WTC11 (cell line): ENCODE results near the gene PGM2L1. TPM values are rescaled to one million over a fixed set of nuclear protein-coding genes. Genes with fewer than 3 reads are reported as not detected.

ENCODE experiments used
- ATAC-seq: fragments of 200-7000 bp; cut with Tn5 transposase; 2 replicates; pipeline ENCODE4 v1.10.0; 2021; ENCODE audit warnings: mild to moderate bottlenecking, moderate library complexity
- CTCF ChIA-PET: fragments of 300-600 bp; sonication (Branson Sonifier 250); formaldehyde crosslinking; loops from one replicate; lab custom pipeline; 2021; ENCODE audit warnings: antibody characterized with exemption; lab: Charles Lee
- POLR2A ChIA-PET: fragments of 350-600 bp; sonication (Branson Sonifier 250); formaldehyde crosslinking; loops from one replicate; lab custom pipeline; 2021; ENCODE audit warnings: antibody characterized with exemption; lab: Charles Lee
- DNase-seq: peaks from one replicate; pipeline ENCODE4 v3.0.0; 2021; ENCODE audit warnings: low spot score
- H3K27ac Mint-ChIP-seq: 2 replicates; pipeline ENCODE4 v1.8.0; 2021; ENCODE audit warnings: mixed read lengths
- H3K27me3 Mint-ChIP-seq: 2 replicates; pipeline ENCODE4 v1.8.0; 2021; ENCODE audit warnings: low read depth, mild to moderate bottlenecking, moderate library complexity, mixed read lengths
- H3K36me3 Mint-ChIP-seq: 2 replicates; pipeline ENCODE4 v1.8.0; 2021; ENCODE audit warnings: mixed read lengths
- H3K4me1 Mint-ChIP-seq: 2 replicates; pipeline ENCODE4 v1.8.0; 2022; ENCODE audit warnings: mixed read lengths
- H3K4me3 Mint-ChIP-seq: 2 replicates; pipeline ENCODE4 v1.8.0; 2021; ENCODE audit warnings: mild to moderate bottlenecking, moderate library complexity, mixed read lengths
- H3K9me3 Mint-ChIP-seq: 2 replicates; pipeline ENCODE4 v1.8.0; 2021; ENCODE audit warnings: mixed read lengths
- AFF4 ChIP-seq: sonication (generic); formaldehyde crosslinking; IDR thresholded peaks from 2 replicates; pipeline ENCODE4 v1.8.1; 2023; ENCODE audit warnings: mild to moderate bottlenecking, missing genetic modification reagents, borderline replicate concordance
- CREM ChIP-seq: sonication (generic); formaldehyde crosslinking; IDR thresholded peaks from 2 replicates; pipeline ENCODE4 v1.8.1; 2022; ENCODE audit warnings: mild to moderate bottlenecking, missing genetic modification reagents, moderate library complexity
- FOXJ3 ChIP-seq: sonication (generic); formaldehyde crosslinking; IDR thresholded peaks from 2 replicates; pipeline ENCODE4 v1.9.0; 2021; ENCODE audit warnings: missing genetic modification reagents, mild to moderate bottlenecking, borderline replicate concordance
- MLX ChIP-seq: sonication (generic); formaldehyde crosslinking; IDR thresholded peaks from 2 replicates; pipeline ENCODE4 v1.8.1; 2023; ENCODE audit warnings: mild to moderate bottlenecking, missing genetic modification reagents, moderate library complexity
- NFYB ChIP-seq: sonication (generic); formaldehyde crosslinking; conservative IDR thresholded peaks from 2 replicates; pipeline ENCODE4 v1.8.0; 2022; ENCODE audit warnings: low read depth, missing genetic modification reagents
- PRRX2 ChIP-seq: fragments of 250-450 bp; sonication (Bioruptor Pico); IDR thresholded peaks from 2 replicates; pipeline ENCODE4 v1.8.0; 2021; ENCODE audit warnings: mild to moderate bottlenecking
- SMAD3 ChIP-seq: sonication (generic); formaldehyde crosslinking; IDR thresholded peaks from 2 replicates; pipeline ENCODE4 v1.8.0; 2022; ENCODE audit warnings: missing genetic modification reagents, mild to moderate bottlenecking, borderline replicate concordance
- SP1 ChIP-seq: sonication (generic); formaldehyde crosslinking; conservative IDR thresholded peaks from 2 replicates; pipeline ENCODE4 v1.8.1; 2022; ENCODE audit warnings: missing genetic modification reagents
- ZBTB21 ChIP-seq: sonication (generic); formaldehyde crosslinking; IDR thresholded peaks from 2 replicates; pipeline ENCODE4 v1.8.1; 2023; ENCODE audit warnings: mild to moderate bottlenecking, missing genetic modification reagents, borderline replicate concordance
- ZNF671 ChIP-seq: fragments of 250-450 bp; sonication (Bioruptor Pico); IDR thresholded peaks from 2 replicates; pipeline ENCODE4 v1.8.0; 2021; ENCODE audit warnings: mild to moderate bottlenecking
- microRNA-seq: library from miRNA; unstranded; fragments of <30 nt; microRNA quantifications from one replicate; pipeline ENCODE4 v1.2.0, GENCODE V29; 2022; ENCODE audit warnings: borderline number of aligned reads
- total RNA-seq: library from RNA; stranded (reverse); gene quantifications from 3 replicates; pipeline ENCODE4 v1.2.3, GENCODE V29; 2021
- TF ChIP-seq, protein P1 (sequence below): sonication (generic); formaldehyde crosslinking; IDR thresholded peaks from 2 replicates; pipeline ENCODE4 v1.8.1; 2023; ENCODE audit warnings: mild to moderate bottlenecking, missing genetic modification reagents, moderate library complexity
- TF ChIP-seq, protein P2 (sequence below): sonication (generic); formaldehyde crosslinking; IDR thresholded peaks from 2 replicates; pipeline ENCODE4 v1.8.1; 2022; ENCODE audit warnings: mild to moderate bottlenecking, moderate library complexity, missing genetic modification reagents
- TF ChIP-seq, protein P3 (sequence below): fragments of 250-450 bp; sonication (Bioruptor Pico); IDR thresholded peaks from 2 replicates; pipeline ENCODE4 v2.1.2; 2022; ENCODE audit warnings: mild to moderate bottlenecking, moderate library complexity
- TF ChIP-seq, protein P4 (sequence below): sonication (generic); formaldehyde crosslinking; IDR thresholded peaks from 2 replicates; pipeline ENCODE4 v1.8.0; 2022; ENCODE audit warnings: mild to moderate bottlenecking, missing genetic modification reagents
- TF ChIP-seq, protein P5 (sequence below): fragments of 250-450 bp; sonication (Bioruptor Pico); IDR thresholded peaks from 2 replicates; pipeline ENCODE4 v1.9.0; 2021; ENCODE audit warnings: mild to moderate bottlenecking

PGM2L1 gene
- total RNA-seq, 1 experiment from 2014 or later = 34.1 TPM

DNA sequence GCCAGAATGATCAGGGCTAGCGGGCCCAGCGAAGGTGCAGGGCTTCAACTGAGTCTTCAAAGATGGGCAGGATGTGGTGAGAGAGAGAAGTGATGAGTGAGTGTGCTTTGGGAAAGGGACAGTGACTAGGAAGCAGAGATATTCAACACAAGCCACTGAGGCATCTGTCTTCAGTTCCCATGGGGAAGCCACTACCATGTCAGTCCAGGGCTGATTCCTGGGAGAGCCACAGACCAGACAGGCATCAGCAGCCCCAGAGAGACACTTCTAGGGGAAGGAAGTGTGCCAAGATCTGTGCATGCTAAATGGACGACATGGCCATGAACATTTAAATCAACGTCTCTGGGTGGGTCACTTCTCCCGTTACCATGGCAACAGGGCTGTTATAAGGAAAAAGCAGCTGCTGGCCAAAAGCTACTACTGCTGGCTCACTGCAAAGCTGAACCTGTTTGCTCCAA is 115.3 kb downstream of the PGM2L1 start (continued):
- TF ChIP-seq, protein P1, sequence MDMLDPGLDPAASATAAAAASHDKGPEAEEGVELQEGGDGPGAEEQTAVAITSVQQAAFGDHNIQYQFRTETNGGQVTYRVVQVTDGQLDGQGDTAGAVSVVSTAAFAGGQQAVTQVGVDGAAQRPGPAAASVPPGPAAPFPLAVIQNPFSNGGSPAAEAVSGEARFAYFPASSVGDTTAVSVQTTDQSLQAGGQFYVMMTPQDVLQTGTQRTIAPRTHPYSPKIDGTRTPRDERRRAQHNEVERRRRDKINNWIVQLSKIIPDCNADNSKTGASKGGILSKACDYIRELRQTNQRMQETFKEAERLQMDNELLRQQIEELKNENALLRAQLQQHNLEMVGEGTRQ = no peak
- TF ChIP-seq, protein P2, sequence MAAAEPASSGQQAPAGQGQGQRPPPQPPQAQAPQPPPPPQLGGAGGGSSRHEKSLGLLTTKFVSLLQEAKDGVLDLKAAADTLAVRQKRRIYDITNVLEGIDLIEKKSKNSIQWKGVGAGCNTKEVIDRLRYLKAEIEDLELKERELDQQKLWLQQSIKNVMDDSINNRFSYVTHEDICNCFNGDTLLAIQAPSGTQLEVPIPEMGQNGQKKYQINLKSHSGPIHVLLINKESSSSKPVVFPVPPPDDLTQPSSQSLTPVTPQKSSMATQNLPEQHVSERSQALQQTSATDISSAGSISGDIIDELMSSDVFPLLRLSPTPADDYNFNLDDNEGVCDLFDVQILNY = no peak
- TF ChIP-seq, protein P3, sequence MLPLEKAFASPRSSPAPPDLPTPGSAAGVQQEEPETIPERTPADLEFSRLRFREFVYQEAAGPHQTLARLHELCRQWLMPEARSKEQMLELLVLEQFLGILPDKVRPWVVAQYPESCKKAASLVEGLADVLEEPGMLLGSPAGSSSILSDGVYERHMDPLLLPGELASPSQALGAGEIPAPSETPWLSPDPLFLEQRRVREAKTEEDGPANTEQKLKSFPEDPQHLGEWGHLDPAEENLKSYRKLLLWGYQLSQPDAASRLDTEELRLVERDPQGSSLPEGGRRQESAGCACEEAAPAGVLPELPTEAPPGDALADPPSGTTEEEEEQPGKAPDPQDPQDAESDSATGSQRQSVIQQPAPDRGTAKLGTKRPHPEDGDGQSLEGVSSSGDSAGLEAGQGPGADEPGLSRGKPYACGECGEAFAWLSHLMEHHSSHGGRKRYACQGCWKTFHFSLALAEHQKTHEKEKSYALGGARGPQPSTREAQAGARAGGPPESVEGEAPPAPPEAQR (CRISPR knock-in tag) = no peak
- TF ChIP-seq FOXJ3 (no peak), PRRX2 (CRISPR knock-in tag) (no peak), ZBTB21 (no peak), AFF4 (no peak), SMAD3 (CRISPR knock-in tag) (no peak), CREM (CRISPR knock-in tag) (no peak)
- TF ChIP-seq, protein P4, sequence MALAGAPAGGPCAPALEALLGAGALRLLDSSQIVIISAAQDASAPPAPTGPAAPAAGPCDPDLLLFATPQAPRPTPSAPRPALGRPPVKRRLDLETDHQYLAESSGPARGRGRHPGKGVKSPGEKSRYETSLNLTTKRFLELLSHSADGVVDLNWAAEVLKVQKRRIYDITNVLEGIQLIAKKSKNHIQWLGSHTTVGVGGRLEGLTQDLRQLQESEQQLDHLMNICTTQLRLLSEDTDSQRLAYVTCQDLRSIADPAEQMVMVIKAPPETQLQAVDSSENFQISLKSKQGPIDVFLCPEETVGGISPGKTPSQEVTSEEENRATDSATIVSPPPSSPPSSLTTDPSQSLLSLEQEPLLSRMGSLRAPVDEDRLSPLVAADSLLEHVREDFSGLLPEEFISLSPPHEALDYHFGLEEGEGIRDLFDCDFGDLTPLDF = no peak
- TF ChIP-seq, protein P5, sequence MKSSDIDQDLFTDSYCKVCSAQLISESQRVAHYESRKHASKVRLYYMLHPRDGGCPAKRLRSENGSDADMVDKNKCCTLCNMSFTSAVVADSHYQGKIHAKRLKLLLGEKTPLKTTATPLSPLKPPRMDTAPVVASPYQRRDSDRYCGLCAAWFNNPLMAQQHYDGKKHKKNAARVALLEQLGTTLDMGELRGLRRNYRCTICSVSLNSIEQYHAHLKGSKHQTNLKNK (CRISPR knock-in tag) = no peak

GRCh38 chr11:74282421-74282820 is 115.8 kb downstream of the PGM2L1 start:
- Mint-ChIP-seq H3K9me3 (no peaks in the 10 kb centered on the region), H3K4me3 (no peak overlapping the region), H3K36me3 (no peaks in the 10 kb centered on the region), H3K4me1 (no peaks in the 10 kb centered on the region), H3K27ac (no peak overlapping the region), H3K27me3 (no peaks in the 10 kb centered on the region)
- ChIA-PET CTCF (no interaction called here), POLR2A (no interaction called here)
- TF ChIP-seq MLX (no peak), ZNF671 (CRISPR knock-in tag) (no peak)
- ATAC-seq (no peak), DNase-seq (no peak)

- no peak for DNase-seq
- TF ChIP-seq NFYB (CRISPR knock-in tag) (no peak), SP1 (no peak)
- no peaks in the 10 kb centered on the region for H3K9me3 Mint-ChIP-seq
- H3K27ac Mint-ChIP-seq = no peak overlapping the region
- CTCF ChIA-PET = no interaction called here
- no peaks in the 10 kb centered on the region for H3K36me3 Mint-ChIP-seq
- ATAC-seq = no peak
- POLR2A ChIA-PET = no interaction called here
- H3K4me1 Mint-ChIP-seq = no peaks in the 10 kb centered on the region
- no peak overlapping the region for H3K4me3 Mint-ChIP-seq
- no peaks in the 10 kb centered on the region; the same call in 1 of the 2 replicates for H3K27me3 Mint-ChIP-seq
These were observed 117.7 kb downstream of the PGM2L1 start for GRCh38 chr11:74280494-74280893.

Small RNA genes lying within 50 kb of the gene (microRNA-seq; reads per million reads assigned to microRNA genes)
- not detected for gene MIR548AL

Other genes with a start within 250 kb of the PGM2L1 start
- gene C2CD3, start 227.4 kb downstream of the PGM2L1 start, total RNA-seq = 15.0 to 18.7 TPM (median 15.4 TPM) in 3 replicates
- gene PPME1, start 227.1 kb downstream of the PGM2L1 start, total RNA-seq = 42.5 to 45.2 TPM (median 44.6 TPM) in 3 replicates
- 0.13 to 0.14 TPM in 2 of 3 replicates, not detected in the other for gene P4HA3, start 86.8 kb downstream of the PGM2L1 start, total RNA-seq
- 1.9 to 3.7 TPM (median 3.5 TPM) in 3 replicates for gene KCNE3, start 69.1 kb upstream of the PGM2L1 start, total RNA-seq
- 9.3 to 9.6 TPM (median 9.5 TPM) in 3 replicates for gene LIPT2, start 95.3 kb upstream of the PGM2L1 start, total RNA-seq
- gene POLD3, start 194.1 kb upstream of the PGM2L1 start, total RNA-seq = 21.9 to 24.1 TPM (median 23.4 TPM) in 3 replicates